B cell (primary cell): ENCODE measurements around the gene ABCA1. TPM values are rescaled to one million over a fixed set of nuclear protein-coding genes. Genes with fewer than 3 reads are reported as not detected.

ENCODE experiments used
- ATAC-seq: fragments of 200-7000 bp; cut with Tn5 transposase; one replicate; pipeline ENCODE4 v1.10.0; 2021; ENCODE audit warnings: low read depth, mild to moderate bottlenecking, moderate number of reproducible peaks, moderate library complexity
- CTCF ChIA-PET: fragments of 350-600 bp; sonication (Branson Sonifier 250); formaldehyde crosslinking; loops from one replicate; lab custom pipeline; 2021; ENCODE audit warnings: antibody characterized with exemption, inconsistent platforms; lab: Charles Lee
- POLR2A ChIA-PET: fragments of 350-600 bp; sonication (Branson Sonifier 250); formaldehyde crosslinking; loops from one replicate; lab custom pipeline; 2021; ENCODE audit warnings: antibody characterized with exemption; lab: Charles Lee
- DNase-seq: peaks from one replicate; pipeline ENCODE4 v3.0.0; 2013
- H2AFZ ChIP-seq: 2 replicates; pipeline ENCODE4 v1.6.1; 2012; ENCODE audit warnings: mild to moderate bottlenecking, low read depth, low read length; ENCODE audit not compliant: insufficient read depth, poor library complexity, severe bottlenecking
- H3K27ac ChIP-seq, 2 donors: 1 replicate in 1 of 2; 2 replicates in 1 of 2; pipeline ENCODE4 v1.5.1; 2012 to 2013; ENCODE audit warnings: low read length in 2 of 2, mild to moderate bottlenecking in 2 of 2, moderate library complexity in 1 of 2
- H3K27me3 ChIP-seq, 4 experiments: fragments of 200-600 bp in 1 of 4; sonication (generic) in 1 of 4; replicated peaks in 1 of 4; 1 replicate in 2 of 4; 2 replicates in 2 of 4; pipeline versions ENCODE4 v1.6.1 to v1.7.0; 2013 to 2016; ENCODE audit warnings: low read length in 3 of 4, mild to moderate bottlenecking in 2 of 4, mixed read lengths in 1 of 4, moderate library complexity in 1 of 4; ENCODE audit not compliant: insufficient read depth in 4 of 4, control insufficient read depth in 3 of 4; ENCODE audit errors: control extremely low read depth in 1 of 4
- H3K36me3 ChIP-seq, 2 experiments: replicated peaks in 1 of 2; 1 replicate in 1 of 2; 2 replicates in 1 of 2; pipeline versions ENCODE4 v1.6.1 to v1.7.1; 2013; ENCODE audit warnings: low read length in 1 of 2; ENCODE audit not compliant: insufficient read depth in 2 of 2, control insufficient read depth in 1 of 2; ENCODE audit errors: control extremely low read depth in 1 of 2, extremely low read depth in 1 of 2
- H3K4me1 ChIP-seq, 2 donors: fragments of 200-600 bp in 1 of 2; sonication (generic) in 1 of 2; 1 replicate in 1 of 2; 2 replicates in 1 of 2; pipeline versions ENCODE4 v1.5.1 to v1.6.1; 2013 to 2017; ENCODE audit warnings: low read length in 2 of 2; ENCODE audit not compliant: control insufficient read depth in 2 of 2, insufficient read depth in 2 of 2
- H3K4me2 ChIP-seq: replicated peaks from 2 replicates; pipeline ENCODE3; 2012; ENCODE audit warnings: mild to moderate bottlenecking, low read depth, low read length; ENCODE audit not compliant: poor library complexity, severe bottlenecking
- H3K4me3 ChIP-seq, 5 experiments: fragments of 200-600 bp in 1 of 5; sonication (generic) in 1 of 5; 1 replicate in 3 of 5; 2 replicates in 2 of 5; pipeline versions ENCODE4 v1.5.1 to v1.7.0; 2011 to 2016; ENCODE audit warnings: low read length in 4 of 5, mild to moderate bottlenecking in 4 of 5, low read depth in 2 of 5, control low read depth in 1 of 5, moderate library complexity in 1 of 5; ENCODE audit not compliant: insufficient read depth in 1 of 5; ENCODE audit errors: control extremely low read depth in 1 of 5, extremely low read depth in 1 of 5
- H3K79me2 ChIP-seq: fragments of 200-600 bp; sonication (generic); one replicate; pipeline ENCODE4 v1.6.0; 2016; ENCODE audit warnings: low read length; ENCODE audit not compliant: control insufficient read depth, insufficient read depth
- H3K9ac ChIP-seq: fragments of 200-600 bp; sonication (generic); 2 replicates; pipeline ENCODE4 v1.6.1; 2017; ENCODE audit warnings: mild to moderate bottlenecking, low read length, moderate library complexity
- H3K9me3 ChIP-seq, 3 donors: one replicate each; pipeline versions ENCODE4 v1.6.1 to v1.7.1; 2013; ENCODE audit warnings: low read length in 2 of 3; ENCODE audit not compliant: control insufficient read depth in 2 of 3, insufficient read depth in 1 of 3; ENCODE audit errors: control extremely low read depth in 1 of 3
- H4K20me1 ChIP-seq: 2 replicates; pipeline ENCODE4 v1.6.0; 2012; ENCODE audit warnings: mild to moderate bottlenecking, low read length; ENCODE audit not compliant: insufficient read depth, control insufficient read depth, poor library complexity, severe bottlenecking
- H3K27ac Mint-ChIP-seq: one replicate; pipeline ENCODE4 v1.8.0; 2021; ENCODE audit warnings: mixed read lengths
- H3K27me3 Mint-ChIP-seq: one replicate; pipeline ENCODE4 v1.8.0; 2021; ENCODE audit warnings: mixed read lengths
- H3K4me1 Mint-ChIP-seq: one replicate; pipeline ENCODE4 v1.8.0; 2021; ENCODE audit warnings: mixed read lengths
- H3K4me3 Mint-ChIP-seq: one replicate; pipeline ENCODE4 v1.8.0; 2021; ENCODE audit warnings: mixed read lengths
- H3K9me3 Mint-ChIP-seq: one replicate; pipeline ENCODE4 v1.8.0; 2022; ENCODE audit warnings: mixed read lengths; ENCODE audit not compliant: insufficient read depth
- EZH2 ChIP-seq: IDR thresholded peaks from 2 replicates; pipeline ENCODE4 v1.6.1; 2012; ENCODE audit warnings: borderline replicate concordance, low read depth, mild to moderate bottlenecking, moderate library complexity, low read length; ENCODE audit not compliant: insufficient read depth, poor library complexity, severe bottlenecking
- WGBS: methylation state at CpG from one replicate; pipeline ENCODE4 v1.1.5; 2013; ENCODE audit warnings: missing lambda C conversion rate; ENCODE audit not compliant: insufficient coverage; 5-methylcytosine and 5-hydroxymethylcytosine counted together
- intact Hi-C: fragments of 100-400 bp; cut with micrococcal nuclease; formaldehyde crosslinking; loops from one replicate; pipeline ENCODE4 v1.10.0; 2022
- polyA plus RNA-seq: library from polyadenylated mRNA; depleted of rRNA; stranded (reverse); fragments of >200 nt; gene quantifications from 2 replicates; pipeline ENCODE4 v1.2.3, GENCODE V29; 2012
- total RNA-seq, 2 donors: library from RNA; stranded (reverse); fragments of 120-200 nt in 1 of 2; gene quantifications; 1 replicate in 1 of 2; 2 replicates in 1 of 2; pipeline versions ENCODE4 v1.2.3 to v1.2.4, GENCODE V29; 2013 to 2022
- TF ChIP-seq, protein P1 (sequence below): fragments of 200-600 bp; IDR thresholded peaks from one replicate; pipeline ENCODE4 v1.8.0; 2022; ENCODE audit warnings: antibody characterized with exemption, mild to moderate bottlenecking

ABCA1 gene
- total and polyA plus RNA-seq, 2 donors (not counting 1 experiment from before 2014, with no cell fraction given), result 5.2 to 24.0 TPM

- ChIA-PET POLR2A (no interaction called here), CTCF (interaction anchor here (0.8 to 1.4 kb wide), 6 partner anchors 11 to 34 kb away, joined by 3 to 4 read pairs (median 3); no protein-coding TSS in a partner anchor)
- no peak overlapping the region for H3K4me3 Mint-ChIP-seq
- intact Hi-C loops, result no loop called here
- Histone ChIP-seq H3K4me1 (no peaks in the 10 kb centered on the region), H3K27ac (no peak overlapping the region), H3K36me3 (peaks cover 3 to 14% of the 10 kb centered on the region in 2 experiments), H3K4me2 (no peak overlapping the region), H3K27me3 (no peaks in the 10 kb centered on the region), H3K9ac (no peak overlapping the region), H2AFZ (no peak overlapping the region), H3K79me2 (peaks cover 20% of the 10 kb centered on the region), H3K4me3 (no peak overlapping the region), H4K20me1 (peaks cover 28% of the 10 kb centered on the region), H3K9me3 (no peaks in the 10 kb centered on the region)
- H3K27ac Mint-ChIP-seq, result no peak overlapping the region
- ATAC-seq (no peak), DNase-seq (no peak)
- H3K9me3 Mint-ChIP-seq, result no peaks in the 10 kb centered on the region
- H3K27me3 Mint-ChIP-seq, result no peaks in the 10 kb centered on the region
- no peak for TF ChIP-seq EZH2
- TF ChIP-seq, protein P1, sequence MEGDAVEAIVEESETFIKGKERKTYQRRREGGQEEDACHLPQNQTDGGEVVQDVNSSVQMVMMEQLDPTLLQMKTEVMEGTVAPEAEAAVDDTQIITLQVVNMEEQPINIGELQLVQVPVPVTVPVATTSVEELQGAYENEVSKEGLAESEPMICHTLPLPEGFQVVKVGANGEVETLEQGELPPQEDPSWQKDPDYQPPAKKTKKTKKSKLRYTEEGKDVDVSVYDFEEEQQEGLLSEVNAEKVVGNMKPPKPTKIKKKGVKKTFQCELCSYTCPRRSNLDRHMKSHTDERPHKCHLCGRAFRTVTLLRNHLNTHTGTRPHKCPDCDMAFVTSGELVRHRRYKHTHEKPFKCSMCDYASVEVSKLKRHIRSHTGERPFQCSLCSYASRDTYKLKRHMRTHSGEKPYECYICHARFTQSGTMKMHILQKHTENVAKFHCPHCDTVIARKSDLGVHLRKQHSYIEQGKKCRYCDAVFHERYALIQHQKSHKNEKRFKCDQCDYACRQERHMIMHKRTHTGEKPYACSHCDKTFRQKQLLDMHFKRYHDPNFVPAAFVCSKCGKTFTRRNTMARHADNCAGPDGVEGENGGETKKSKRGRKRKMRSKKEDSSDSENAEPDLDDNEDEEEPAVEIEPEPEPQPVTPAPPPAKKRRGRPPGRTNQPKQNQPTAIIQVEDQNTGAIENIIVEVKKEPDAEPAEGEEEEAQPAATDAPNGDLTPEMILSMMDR, result no peak
- no CpG with 5 or more reads among the region's 1 CpG for WGBS
- H3K4me1 Mint-ChIP-seq, result peaks cover 3% of the 10 kb centered on the region
Measured at GRCh38 chr9:104892701-104893100, 35.3 kb downstream of the ABCA1 start.

DNA sequence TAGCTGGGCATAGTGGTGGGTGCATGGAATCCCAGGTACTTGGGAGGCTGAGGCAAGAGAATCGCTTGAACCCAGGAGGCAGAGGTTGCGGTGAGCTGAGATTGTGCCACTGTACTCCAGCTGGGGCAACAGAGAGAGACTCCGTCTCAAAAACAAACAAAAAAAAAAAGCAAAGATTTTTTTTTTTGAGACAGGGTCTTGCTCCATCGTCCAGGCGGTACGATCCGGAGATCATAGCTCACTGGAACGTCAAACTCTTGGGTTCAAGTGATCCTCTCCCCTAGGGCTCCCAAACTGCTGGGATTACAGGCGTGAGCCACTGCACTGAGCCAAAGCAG is 37.6 kb downstream of the ABCA1 start:
- Histone ChIP-seq H2AFZ (no peak overlapping the region), H3K27ac (no peak overlapping the region), H3K27me3 (no peaks in the 10 kb centered on the region), H3K36me3 (peaks cover 3 to 31% of the 10 kb centered on the region in 2 experiments), H3K79me2 (peaks cover 14% of the 10 kb centered on the region), H3K4me2 (no peak overlapping the region), H4K20me1 (peaks cover 25% of the 10 kb centered on the region), H3K4me1 (no peaks in the 10 kb centered on the region), H3K9me3 (no peaks in the 10 kb centered on the region), H3K4me3 (no peak overlapping the region), H3K9ac (no peak overlapping the region)
- Mint-ChIP-seq H3K4me3 (no peak overlapping the region), H3K9me3 (no peaks in the 10 kb centered on the region), H3K4me1 (no peaks in the 10 kb centered on the region), H3K27ac (no peak overlapping the region), H3K27me3 (no peaks in the 10 kb centered on the region)
- no peak for ATAC-seq
- ChIA-PET CTCF (no interaction called here), POLR2A (no interaction called here)
- DNase-seq, result no peak
- 95% methylated on average over 7 of the region's 9 CpGs for WGBS
- no peak for TF ChIP-seq EZH2
- TF ChIP-seq, protein P1, result no peak
- intact Hi-C loops, result no loop called here
